Dermis microvascular lymphatic vessel endothelial cell (primary cell): ENCODE results near the gene CAMK2A. TPM values are rescaled to one million over a fixed set of nuclear protein-coding genes. Genes with fewer than 3 reads are reported as not detected.

Experiments used
- DNase-seq, 2 donors: peaks; one replicate each; pipeline versions ENCODE4 v3.0.0 to v3.0.0-alpha.2; 2010; ENCODE audit warnings: low read depth in 2 of 2
- total RNA-seq: library from RNA; depleted of rRNA; stranded (reverse); fragments of >200 nt; gene quantifications from 2 replicates; pipeline ENCODE4 v1.2.1, GENCODE V29; 2014

CAMK2A gene
- total RNA-seq, 1 donor from 2014 or later: not detected

GRCh38 chr5:150279330-150280020 lies 10.1 kb downstream of the CAMK2A start:
- no peak for DNase-seq

- no peak for DNase-seq
Observed at GRCh38 chr5:150278916-150279315, 10.7 kb downstream of the CAMK2A start.

GRCh38 chr5:150278046-150278730 lies 11.4 kb downstream of the CAMK2A start:
- no peak for DNase-seq

GRCh38 chr5:150277043-150277442 lies 12.5 kb downstream of the CAMK2A start:
- no peak for DNase-seq

- DNase-seq: no peak
Observed at GRCh38 chr5:150274811-150275210, 14.8 kb downstream of the CAMK2A start.

- DNase-seq: peak in 1 of 2 donors; percentile 23
Observed at GRCh38 chr5:150272531-150272930, 17.0 kb downstream of the CAMK2A start.

- DNase-seq: no peak
Observed at GRCh38 chr5:150271923-150272322, 17.6 kb downstream of the CAMK2A start.

- no peak for DNase-seq
Observed at GRCh38 chr5:150271296-150271692, 18.3 kb downstream of the CAMK2A start.

GRCh38 chr5:150270541-150271295 lies 18.9 kb downstream of the CAMK2A start:
- DNase-seq: no peak

GRCh38 chr5:150266871-150267291 lies 22.7 kb downstream of the CAMK2A start:
- peak in 1 of 2 donors; percentile 17 for DNase-seq

- no peak for DNase-seq
Observed at GRCh38 chr5:150265870-150266383, 23.6 kb downstream of the CAMK2A start.

GRCh38 chr5:150264667-150265603 lies 24.6 kb downstream of the CAMK2A start:
- DNase-seq: no peak

GRCh38 chr5:150263801-150264621 lies 25.6 kb downstream of the CAMK2A start:
- DNase-seq: peak in 1 of 2 donors; percentile 45

- DNase-seq: no peak
Observed at GRCh38 chr5:150263375-150263775, 26.2 kb downstream of the CAMK2A start.

GRCh38 chr5:150262502-150262901 lies 27.1 kb downstream of the CAMK2A start:
- DNase-seq: no peak

GRCh38 chr5:150261231-150261630 lies 28.3 kb downstream of the CAMK2A start:
- DNase-seq: no peak

- DNase-seq: no peak
Observed at GRCh38 chr5:150258130-150258529, 31.4 kb downstream of the CAMK2A start.

GRCh38 chr5:150257424-150257823 lies 32.1 kb downstream of the CAMK2A start:
- DNase-seq: no peak

- no peak for DNase-seq
Observed at GRCh38 chr5:150256410-150257064, 33.0 kb downstream of the CAMK2A start.
